ENCODE results near the gene ZDHHC14.

ZDHHC14 gene

GRCh38 chr6:157657754-157658153, 276.8 kb downstream of the ZDHHC14 start:
- Histone ChIP-seq H3K79me2 (ENCODE audit: insufficient read depth, low read length) (no peaks in the 10 kb centered on the region), H3K27me3 (ENCODE audit: low read length) (no peaks in the 10 kb centered on the region), H3K9me3 (ENCODE audit: insufficient read depth, low read length) (no peaks in the 10 kb centered on the region), H3K27ac (ENCODE audit: low read depth, low read length) (no peak overlapping the region), H3K4me3 (ENCODE audit: insufficient read depth, low read length, poor library complexity, severe bottlenecking) (no peak overlapping the region), H3K9me2 (replicated peaks; ENCODE audit: insufficient read depth, low read length) (no peaks in the 10 kb centered on the region), H3K4me2 (ENCODE audit: low read depth, low read length, poor library complexity, severe bottlenecking) (no peak overlapping the region), H3K9ac (ENCODE audit: low read length) (no peak overlapping the region), H3F3A (ENCODE audit: insufficient read depth) (no peaks in the 10 kb centered on the region), H2AFZ (ENCODE audit: low read depth, low read length, severe bottlenecking) (no peak overlapping the region), H3K36me3 (ENCODE audit: low read length) (no peaks in the 10 kb centered on the region), H4K20me1 (ENCODE audit: low read depth, low read length) (no peaks in the 10 kb centered on the region)
- TF ChIP-seq EZH2phosphoT487 (conservative IDR thresholded peaks at IDR 0.05; ENCODE audit: low read length) (no peak), CTCF (IDR thresholded peaks at IDR 0.05; ENCODE audit: insufficient read depth, low read length, poor library complexity, severe bottlenecking) (no peak)

GRCh38 chr6:157658301-157658700, 277.3 kb downstream of the ZDHHC14 start:
- Histone ChIP-seq H3K4me3 (ENCODE audit: insufficient read depth, low read length, poor library complexity, severe bottlenecking) (no peak overlapping the region), H4K20me1 (ENCODE audit: low read depth, low read length) (no peaks in the 10 kb centered on the region), H2AFZ (ENCODE audit: low read depth, low read length, severe bottlenecking) (no peak overlapping the region), H3K9ac (ENCODE audit: low read length) (no peak overlapping the region), H3F3A (ENCODE audit: insufficient read depth) (no peaks in the 10 kb centered on the region), H3K27ac (ENCODE audit: low read depth, low read length) (no peak overlapping the region), H3K79me2 (ENCODE audit: insufficient read depth, low read length) (no peaks in the 10 kb centered on the region), H3K36me3 (ENCODE audit: low read length) (no peaks in the 10 kb centered on the region), H3K9me2 (replicated peaks; ENCODE audit: insufficient read depth, low read length) (no peaks in the 10 kb centered on the region), H3K27me3 (ENCODE audit: low read length) (no peaks in the 10 kb centered on the region), H3K9me3 (ENCODE audit: insufficient read depth, low read length) (no peaks in the 10 kb centered on the region), H3K4me2 (ENCODE audit: low read depth, low read length, poor library complexity, severe bottlenecking) (no peak overlapping the region)
- TF ChIP-seq CTCF (IDR thresholded peaks at IDR 0.05; ENCODE audit: insufficient read depth, low read length, poor library complexity, severe bottlenecking) (no peak), EZH2phosphoT487 (conservative IDR thresholded peaks at IDR 0.05; ENCODE audit: low read length) (no peak)

- H3K4me2 ChIP-seq (ENCODE audit: low read depth, low read length, poor library complexity, severe bottlenecking), result no peak overlapping the region
- H3K9ac ChIP-seq (ENCODE audit: low read length), result no peak overlapping the region
- no peak overlapping the region for H3K4me3 ChIP-seq (ENCODE audit: insufficient read depth, low read length, poor library complexity, severe bottlenecking)
- H3K36me3 ChIP-seq (ENCODE audit: low read length), result no peaks in the 10 kb centered on the region
- no peaks in the 10 kb centered on the region for H3K79me2 ChIP-seq (ENCODE audit: insufficient read depth, low read length)
- no peaks in the 10 kb centered on the region for H4K20me1 ChIP-seq (ENCODE audit: low read depth, low read length)
- no peaks in the 10 kb centered on the region for H3K27me3 ChIP-seq (ENCODE audit: low read length)
- no peak overlapping the region for H3K27ac ChIP-seq (ENCODE audit: low read depth, low read length)
- no peaks in the 10 kb centered on the region for H3F3A ChIP-seq (ENCODE audit: insufficient read depth)
- no peak overlapping the region for H2AFZ ChIP-seq (ENCODE audit: low read depth, low read length, severe bottlenecking)
- TF ChIP-seq EZH2phosphoT487 (conservative IDR thresholded peaks at IDR 0.05; ENCODE audit: low read length) (no peak), CTCF (IDR thresholded peaks at IDR 0.05; ENCODE audit: insufficient read depth, low read length, poor library complexity, severe bottlenecking) (no peak)
- H3K9me3 ChIP-seq (ENCODE audit: insufficient read depth, low read length), result no peaks in the 10 kb centered on the region
- no peaks in the 10 kb centered on the region for H3K9me2 ChIP-seq (replicated peaks; ENCODE audit: insufficient read depth, low read length)
Observed at GRCh38 chr6:157659536-157660271, 278.7 kb downstream of the ZDHHC14 start.
